Muscle of arm (tissue), 12 donors: ENCODE measurements around the gene EPB41L1. TPM values are rescaled to one million over a fixed set of nuclear protein-coding genes. Genes with fewer than 3 reads are reported as not detected.

ENCODE experiments used
- DNase-seq: peaks from one replicate; pipeline ENCODE4 v3.0.0-alpha.2; 2013
- polyA plus RNA-seq, 12 donors: library from polyadenylated mRNA; unstranded; fragments of 120-200 nt; gene quantifications; one replicate each; pipeline ENCODE4 v1.2.1, GENCODE V29; 2013; ENCODE audit not compliant: insufficient read length in 12 of 12

EPB41L1 gene
- polyA plus RNA-seq, 12 donors, result 20.0 to 42.1 (median 23.3) TPM; not detected in 1

DNA sequence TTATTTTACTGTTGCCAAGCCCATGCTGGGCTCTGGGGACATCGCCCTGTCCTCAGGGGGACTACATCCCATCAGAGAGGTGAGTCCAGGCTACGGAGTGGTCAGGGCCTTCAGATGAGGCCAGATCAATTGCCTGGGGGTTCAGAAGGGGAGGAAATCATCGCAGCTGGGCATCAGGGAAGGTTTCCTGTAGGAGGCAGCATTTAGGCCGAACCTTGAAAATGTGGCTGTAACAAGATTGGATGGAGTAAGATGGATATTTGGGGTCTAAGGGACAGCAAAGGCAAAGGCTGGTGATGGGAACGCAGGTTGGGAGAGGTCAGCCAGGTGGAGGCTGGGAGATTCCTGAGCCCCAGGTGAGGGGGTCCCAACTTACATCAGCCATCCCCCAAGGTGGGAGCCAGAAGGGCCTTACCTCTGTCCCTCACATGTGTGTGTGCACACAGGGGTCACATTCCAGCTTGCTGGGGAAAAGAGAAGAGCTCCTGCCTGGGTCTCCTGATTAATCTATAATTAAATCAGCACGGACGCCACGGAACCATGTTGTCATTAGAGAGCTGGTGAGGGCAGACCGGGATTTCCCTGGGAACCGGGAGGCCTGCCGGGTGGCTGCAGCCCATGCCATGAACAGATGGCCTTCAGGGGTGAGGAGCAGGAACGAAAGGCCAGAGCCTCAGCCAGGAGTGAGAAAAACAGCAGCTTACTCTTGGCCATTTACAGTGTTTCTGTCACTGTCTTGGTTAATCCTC lies 121.1 kb downstream of the EPB41L1 start:
- no peak for DNase-seq

GRCh38 chr20:36277546-36277945 lies 123.0 kb downstream of the EPB41L1 start:
- no peak for DNase-seq

GRCh38 chr20:36279362-36279761 lies 124.8 kb downstream of the EPB41L1 start:
- DNase-seq, result no peak

GRCh38 chr20:36279776-36280175 lies 125.2 kb downstream of the EPB41L1 start:
- no peak for DNase-seq

GRCh38 chr20:36281785-36282380 lies 127.3 kb downstream of the EPB41L1 start:
- DNase-seq, result no peak

Other genes with a start within 250 kb of the EPB41L1 start
- 10 to 100 TPM in 11 of 12 donors, not detected in 1; 13.1 to 35.1 (median 16.5) TPM for gene SCAND1, start 200.2 kb upstream of the EPB41L1 start, polyA plus RNA-seq
- under 1 TPM in 8 of 12 donors, not detected in 4; 0.25 to 0.62 (median 0.39) TPM for gene CNBD2, start 186.2 kb upstream of the EPB41L1 start, polyA plus RNA-seq
- 10 to 100 TPM in 11 of 12 donors, not detected in 1; 17.0 to 32.2 (median 25.4) TPM for gene AAR2, start 81.7 kb downstream of the EPB41L1 start, polyA plus RNA-seq
- 10 to 100 TPM in 11 of 12 donors, not detected in 1; 43.9 to 79.6 (median 48.3) TPM for gene DLGAP4, start 151.6 kb downstream of the EPB41L1 start, polyA plus RNA-seq